ENCODE measurements around the gene ADAM23. TPM values are rescaled to one million over a fixed set of nuclear protein-coding genes. Genes with fewer than 3 reads are reported as not detected.

Gene ADAM23
- total RNA-seq, 4 donors from 2014 or later, result 0.24 to 1.8 (median 0.52) TPM

GRCh38 chr2:206512999-206513398 lies 69.7 kb downstream of the ADAM23 start:
- Histone ChIP-seq H3K9me3 (no peaks in the 10 kb centered on the region), H3K27ac (no peak overlapping the region), H3K4me1 (no peaks in the 10 kb centered on the region), H3K4me3 (no peak overlapping the region), H3K27me3 (no peaks in the 10 kb centered on the region), H3K36me3 (no peaks in the 10 kb centered on the region)
- 75% methylated on average over 1 of the region's 1 CpG for WGBS
- TF ChIP-seq EP300 (IDR thresholded peaks at IDR 0.05), result no peak
- TF ChIP-seq POLR2A (IDR thresholded peaks at IDR 0.05), result no peak
- DNase-seq (ENCODE audit: low spot score in 2 of 2), result no peak

DNA sequence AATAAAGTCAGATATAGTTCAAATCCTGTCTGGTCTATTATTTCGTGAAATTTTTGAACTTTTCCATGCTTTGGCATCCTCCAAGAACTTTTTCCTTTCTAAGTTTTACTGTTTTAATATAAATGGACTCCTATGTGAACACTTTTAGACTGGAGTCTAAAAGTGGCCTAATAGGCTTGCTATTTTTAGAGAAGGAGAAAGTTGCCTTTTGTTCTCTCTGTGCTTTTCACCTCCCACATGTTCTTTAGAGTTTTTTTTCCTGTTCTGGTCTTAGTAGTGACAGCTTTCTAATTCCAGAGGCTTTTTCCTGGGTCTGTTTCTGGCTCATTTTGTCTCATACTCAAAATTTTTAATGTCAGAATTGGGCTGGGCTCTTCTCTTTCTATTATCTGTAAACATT lies 72.2 kb downstream of the ADAM23 start:
- 66% methylated on average over 1 of the region's 1 CpG for whole genome bisulfite sequencing
- no peak overlapping the region for H3K4me3 ChIP-seq
- no peak overlapping the region for H3K27ac ChIP-seq
- DNase-seq (ENCODE audit: low spot score in 2 of 2), result no peak
- H3K4me1 ChIP-seq, result no peaks in the 10 kb centered on the region
- H3K9me3 ChIP-seq, result no peaks in the 10 kb centered on the region
- TF ChIP-seq EP300 (IDR thresholded peaks at IDR 0.05), result no peak
- TF ChIP-seq POLR2A (IDR thresholded peaks at IDR 0.05), result no peak
- no peak for TF ChIP-seq POLR2AphosphoS5 (IDR thresholded peaks at IDR 0.05)
- TF ChIP-seq, protein P1, sequence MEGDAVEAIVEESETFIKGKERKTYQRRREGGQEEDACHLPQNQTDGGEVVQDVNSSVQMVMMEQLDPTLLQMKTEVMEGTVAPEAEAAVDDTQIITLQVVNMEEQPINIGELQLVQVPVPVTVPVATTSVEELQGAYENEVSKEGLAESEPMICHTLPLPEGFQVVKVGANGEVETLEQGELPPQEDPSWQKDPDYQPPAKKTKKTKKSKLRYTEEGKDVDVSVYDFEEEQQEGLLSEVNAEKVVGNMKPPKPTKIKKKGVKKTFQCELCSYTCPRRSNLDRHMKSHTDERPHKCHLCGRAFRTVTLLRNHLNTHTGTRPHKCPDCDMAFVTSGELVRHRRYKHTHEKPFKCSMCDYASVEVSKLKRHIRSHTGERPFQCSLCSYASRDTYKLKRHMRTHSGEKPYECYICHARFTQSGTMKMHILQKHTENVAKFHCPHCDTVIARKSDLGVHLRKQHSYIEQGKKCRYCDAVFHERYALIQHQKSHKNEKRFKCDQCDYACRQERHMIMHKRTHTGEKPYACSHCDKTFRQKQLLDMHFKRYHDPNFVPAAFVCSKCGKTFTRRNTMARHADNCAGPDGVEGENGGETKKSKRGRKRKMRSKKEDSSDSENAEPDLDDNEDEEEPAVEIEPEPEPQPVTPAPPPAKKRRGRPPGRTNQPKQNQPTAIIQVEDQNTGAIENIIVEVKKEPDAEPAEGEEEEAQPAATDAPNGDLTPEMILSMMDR (IDR thresholded peaks at IDR 0.05), result no peak
- H3K27me3 ChIP-seq, result no peaks in the 10 kb centered on the region
- no peaks in the 10 kb centered on the region for H3K36me3 ChIP-seq

DNA sequence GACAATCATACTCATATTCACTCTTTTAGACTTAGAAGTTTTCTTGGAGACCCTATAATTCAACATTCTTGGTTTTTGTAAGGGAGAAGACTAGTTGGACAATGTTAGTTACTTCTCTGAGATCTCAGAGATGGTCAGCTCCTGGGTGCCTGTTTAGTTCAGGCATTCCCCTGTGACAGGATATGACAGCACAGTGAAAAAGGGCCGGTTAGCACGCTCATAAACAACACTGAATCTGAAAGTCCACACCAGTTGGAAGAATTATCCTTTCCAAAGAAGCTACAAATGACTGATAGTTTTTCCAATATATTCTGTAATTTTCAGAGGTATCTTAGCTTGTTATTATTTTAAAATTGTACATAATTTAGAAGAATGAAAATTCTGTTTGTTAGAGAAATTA lies 75.7 kb downstream of the ADAM23 start:
- DNase-seq (ENCODE audit: low spot score in 2 of 2), result no peak
- TF ChIP-seq POLR2AphosphoS5 (IDR thresholded peaks at IDR 0.05) (no peak), EP300 (IDR thresholded peaks at IDR 0.05) (no peak), POLR2A (IDR thresholded peaks at IDR 0.05) (no peak)
- TF ChIP-seq, protein P1 (IDR thresholded peaks at IDR 0.05), result no peak
- Histone ChIP-seq H3K4me1 (no peaks in the 10 kb centered on the region), H3K27me3 (no peaks in the 10 kb centered on the region), H3K27ac (no peak overlapping the region), H3K4me3 (no peak overlapping the region), H3K9me3 (no peaks in the 10 kb centered on the region), H3K36me3 (no peaks in the 10 kb centered on the region)
- WGBS, result 81% methylated on average over 2 of the region's 2 CpGs

DNA sequence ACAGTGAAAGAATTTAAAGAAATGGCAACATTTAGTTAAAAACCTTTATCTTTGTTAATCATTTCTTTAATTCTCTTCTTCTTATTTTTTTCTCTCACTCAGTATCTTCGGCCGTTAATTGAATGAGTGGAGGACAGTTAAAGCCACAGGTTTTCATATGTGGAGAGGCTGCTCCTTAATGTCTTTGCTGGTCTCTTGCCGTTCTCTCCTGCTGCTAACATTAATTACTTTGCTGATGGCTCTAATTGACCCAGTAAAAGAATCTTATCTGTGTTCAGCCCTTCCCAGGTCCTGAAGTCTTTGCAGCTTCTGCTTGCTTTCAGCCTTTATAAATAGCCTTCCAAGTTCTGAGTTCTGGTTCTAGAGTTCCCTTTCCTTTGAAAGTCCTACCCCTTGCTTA lies 77.1 kb downstream of the ADAM23 start:
- Histone ChIP-seq H3K27ac (no peak overlapping the region), H3K9me3 (no peaks in the 10 kb centered on the region), H3K4me3 (no peak overlapping the region), H3K36me3 (no peaks in the 10 kb centered on the region), H3K27me3 (no peaks in the 10 kb centered on the region), H3K4me1 (no peaks in the 10 kb centered on the region)
- DNase-seq (ENCODE audit: low spot score in 2 of 2), result no peak
- WGBS, result 82% methylated on average over 3 of the region's 3 CpGs
- TF ChIP-seq POLR2A (IDR thresholded peaks at IDR 0.05) (no peak), EP300 (IDR thresholded peaks at IDR 0.05) (no peak), POLR2AphosphoS5 (IDR thresholded peaks at IDR 0.05) (no peak)
- TF ChIP-seq, protein P1 (IDR thresholded peaks at IDR 0.05), result no peak

DNA sequence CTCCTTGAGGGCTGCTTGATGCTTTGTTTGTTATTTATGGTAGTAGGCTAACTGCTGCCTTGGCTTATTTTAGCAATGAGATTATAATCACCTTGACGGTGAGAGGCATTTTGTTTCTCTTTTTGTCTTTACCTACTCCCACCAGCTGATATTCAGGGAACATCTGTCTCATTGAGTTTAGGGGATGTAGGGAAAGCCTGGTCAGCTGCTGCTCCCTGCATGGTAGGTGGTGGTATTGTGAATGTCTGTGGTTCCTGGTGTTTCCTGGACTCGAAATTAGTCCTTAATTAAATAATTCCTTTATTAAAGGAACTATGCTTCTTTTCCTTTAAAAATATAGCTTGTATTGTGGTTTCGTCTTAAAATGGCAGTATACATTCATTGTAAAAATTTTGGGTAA lies 77.8 kb downstream of the ADAM23 start:
- no peak for TF ChIP-seq POLR2AphosphoS5 (IDR thresholded peaks at IDR 0.05)
- no peak for TF ChIP-seq POLR2A (IDR thresholded peaks at IDR 0.05)
- no peak for TF ChIP-seq EP300 (IDR thresholded peaks at IDR 0.05)
- TF ChIP-seq, protein P1 (IDR thresholded peaks at IDR 0.05), result no peak
- Histone ChIP-seq H3K27ac (no peak overlapping the region), H3K4me1 (no peaks in the 10 kb centered on the region), H3K9me3 (no peaks in the 10 kb centered on the region), H3K36me3 (no peaks in the 10 kb centered on the region), H3K4me3 (no peak overlapping the region), H3K27me3 (no peaks in the 10 kb centered on the region)
- WGBS, result 65% methylated on average over 3 of the region's 3 CpGs
- no peak for DNase-seq (ENCODE audit: low spot score in 2 of 2)

DNA sequence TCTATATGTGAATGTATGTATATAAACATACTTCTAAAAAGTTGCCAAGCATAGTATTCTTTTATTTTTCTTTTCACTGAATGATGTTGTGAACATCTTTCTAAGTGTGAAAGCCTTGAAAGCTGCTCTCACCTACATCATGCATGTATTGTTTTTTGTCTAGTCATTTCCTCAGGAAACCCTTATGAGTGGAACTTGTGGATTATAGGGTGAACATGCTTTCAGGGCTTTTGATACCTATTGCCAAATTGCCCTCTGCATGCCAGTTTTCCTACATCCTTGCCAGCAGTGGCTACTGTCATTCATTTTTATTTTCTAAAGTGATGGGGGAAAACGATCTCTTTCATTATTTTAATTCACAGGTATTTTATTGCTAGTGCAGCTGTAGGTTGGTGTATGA lies 78.3 kb downstream of the ADAM23 start:
- Histone ChIP-seq H3K27me3 (no peaks in the 10 kb centered on the region), H3K27ac (no peak overlapping the region), H3K36me3 (no peaks in the 10 kb centered on the region), H3K4me1 (no peaks in the 10 kb centered on the region), H3K4me3 (no peak overlapping the region), H3K9me3 (no peaks in the 10 kb centered on the region)
- no peak for TF ChIP-seq EP300 (IDR thresholded peaks at IDR 0.05)
- TF ChIP-seq, protein P1 (IDR thresholded peaks at IDR 0.05), result no peak
- TF ChIP-seq POLR2AphosphoS5 (IDR thresholded peaks at IDR 0.05), result no peak
- no peak for TF ChIP-seq POLR2A (IDR thresholded peaks at IDR 0.05)
- WGBS, result 60% methylated on average over 1 of the region's 1 CpG
- no peak for DNase-seq (ENCODE audit: low spot score in 2 of 2)
